A172 (cell line): Measurements from ENCODE around the gene SLC27A6. TPM values are rescaled to one million over a fixed set of nuclear protein-coding genes. Genes with fewer than 3 reads are reported as not detected.
A peak's percentile ranks its signal among the peaks of the same experiment; 100 is the strongest.
"Not testable (repeated sequence)": the region's sequence is repeated elsewhere in the genome, so short reads cannot be mapped to it uniquely, and the experiment has no call there.

Experiments used
- DNase-seq: peaks from one replicate; pipeline ENCODE4 v3.0.0-alpha.2; 2015; ENCODE audit warnings: low spot score
- total RNA-seq: library from RNA; depleted of rRNA; stranded (reverse); fragments of >200 nt; shearing (Covaris generic); gene quantifications from 2 replicates; pipeline ENCODE4 v1.2.3, GENCODE V29; 2014; rRNA removed

Gene SLC27A6, protein sequence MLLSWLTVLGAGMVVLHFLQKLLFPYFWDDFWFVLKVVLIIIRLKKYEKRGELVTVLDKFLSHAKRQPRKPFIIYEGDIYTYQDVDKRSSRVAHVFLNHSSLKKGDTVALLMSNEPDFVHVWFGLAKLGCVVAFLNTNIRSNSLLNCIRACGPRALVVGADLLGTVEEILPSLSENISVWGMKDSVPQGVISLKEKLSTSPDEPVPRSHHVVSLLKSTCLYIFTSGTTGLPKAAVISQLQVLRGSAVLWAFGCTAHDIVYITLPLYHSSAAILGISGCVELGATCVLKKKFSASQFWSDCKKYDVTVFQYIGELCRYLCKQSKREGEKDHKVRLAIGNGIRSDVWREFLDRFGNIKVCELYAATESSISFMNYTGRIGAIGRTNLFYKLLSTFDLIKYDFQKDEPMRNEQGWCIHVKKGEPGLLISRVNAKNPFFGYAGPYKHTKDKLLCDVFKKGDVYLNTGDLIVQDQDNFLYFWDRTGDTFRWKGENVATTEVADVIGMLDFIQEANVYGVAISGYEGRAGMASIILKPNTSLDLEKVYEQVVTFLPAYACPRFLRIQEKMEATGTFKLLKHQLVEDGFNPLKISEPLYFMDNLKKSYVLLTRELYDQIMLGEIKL
- not detected in 2 replicates for total RNA-seq

DNA sequence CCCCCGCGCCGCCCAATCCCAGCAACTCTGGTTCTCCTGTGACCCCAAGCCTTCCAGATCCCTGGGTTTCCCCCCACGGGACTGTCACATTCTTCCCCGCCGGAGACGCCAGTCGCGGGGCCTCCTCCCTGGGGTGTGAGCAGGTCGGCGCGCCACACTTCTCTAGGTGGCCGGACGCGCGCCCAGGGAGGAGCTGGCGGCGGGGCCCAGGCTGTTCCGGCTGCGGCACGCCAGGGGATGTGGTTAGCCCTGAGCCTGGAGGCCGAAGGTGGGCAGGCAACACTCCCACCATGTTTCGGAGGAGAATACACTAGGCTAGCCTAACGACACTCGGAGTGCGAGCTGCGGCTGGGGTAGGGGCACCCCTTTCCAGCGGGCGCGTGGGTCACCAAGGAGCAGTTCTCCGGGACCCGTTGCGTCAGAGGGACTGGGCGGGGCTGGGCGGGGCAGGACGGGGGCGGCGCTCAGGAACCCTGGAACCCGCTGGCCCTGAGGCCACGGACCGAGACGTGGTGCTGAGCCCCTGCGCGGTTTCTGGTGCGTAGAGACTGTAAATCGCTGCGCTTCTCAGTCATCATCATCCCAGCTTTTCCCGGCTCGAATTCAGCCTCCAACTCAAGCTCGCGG, at the start of gene SLC27A6:
Gene SLC27A6, plus strand, starts transcription at position 478 of the 627 bp plus-strand sequence. CDS start 650 bp downstream, outside the sequence.
- no peak for DNase-seq

DNA sequence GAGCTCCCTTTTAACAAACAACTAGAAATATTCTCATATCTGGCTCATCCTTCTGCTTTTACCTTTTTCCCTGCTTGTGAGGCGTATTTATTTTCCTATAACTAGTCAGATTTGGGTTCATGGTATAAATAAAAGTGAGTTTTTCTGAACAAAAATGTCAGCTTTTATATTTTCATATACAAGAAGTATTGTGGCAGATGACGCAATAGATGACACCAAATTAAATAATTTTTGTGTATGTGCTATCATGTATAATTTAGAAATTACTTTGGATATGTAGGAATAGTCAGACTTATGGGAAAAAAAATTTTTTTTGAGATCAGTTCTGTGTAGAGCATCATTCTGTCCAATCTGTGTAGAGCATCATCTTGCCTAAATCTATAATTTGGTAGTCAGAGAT, 45.7 kb upstream of the SLC27A6 start:
- no peak for DNase-seq

DNA sequence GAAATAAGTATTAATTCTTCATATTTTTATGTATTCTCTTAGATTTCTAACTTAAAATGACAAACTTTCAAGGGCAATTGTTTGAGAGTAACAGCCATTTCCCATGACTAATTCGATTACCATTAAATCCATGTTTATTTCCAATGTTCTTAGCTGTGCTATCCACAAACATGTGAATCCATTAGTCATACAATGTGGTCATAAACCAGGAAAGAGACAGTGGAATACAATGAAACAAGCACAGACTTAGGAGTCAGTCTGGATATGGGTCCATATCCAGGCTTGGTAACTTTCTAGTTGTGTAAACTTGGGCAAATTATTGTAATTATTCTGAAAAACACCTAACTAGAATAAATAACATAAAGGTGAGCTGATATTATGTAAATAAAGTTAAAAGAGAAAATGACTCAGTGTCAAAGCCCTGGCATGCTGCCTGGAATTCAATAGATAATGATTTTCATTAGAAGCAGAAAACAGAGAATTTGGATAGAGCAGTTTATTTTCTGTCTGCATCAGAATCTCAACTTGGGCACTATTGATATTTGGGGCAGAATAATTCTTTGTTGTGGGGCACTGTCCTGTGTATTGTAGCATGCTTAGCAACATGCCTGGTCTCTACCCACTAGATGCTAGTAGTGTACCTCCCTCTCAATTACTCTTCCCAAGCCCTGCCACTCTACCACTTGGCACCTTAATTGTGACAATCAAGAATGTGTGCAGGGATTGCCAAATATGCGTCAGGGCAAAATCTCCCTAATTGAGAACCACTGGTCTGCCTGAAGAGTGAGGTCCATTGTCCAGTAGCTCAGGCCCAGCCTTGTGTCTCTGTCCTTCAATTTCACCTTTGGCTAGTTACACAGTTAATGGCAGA, 44.7 kb upstream of the SLC27A6 start:
- peak; percentile 37 for DNase-seq

DNA sequence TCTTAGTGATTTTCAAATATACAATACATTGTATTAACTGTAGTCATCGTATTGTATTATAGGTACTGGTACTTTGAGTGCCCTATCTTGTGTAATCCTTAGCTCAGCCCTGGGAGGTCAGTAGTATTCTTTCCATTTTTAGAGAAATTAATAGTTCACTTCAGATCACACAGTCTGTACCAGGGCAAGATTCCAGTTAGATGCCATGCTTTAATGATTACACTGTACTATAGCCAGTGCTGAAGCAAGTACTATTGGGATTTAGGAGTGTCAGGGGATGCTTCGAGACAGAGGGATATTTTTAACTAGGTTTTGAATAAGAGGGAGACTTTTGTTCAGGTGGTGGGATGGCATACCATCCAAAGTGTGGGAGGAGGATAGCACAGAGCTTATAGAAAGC, 41.0 kb upstream of the SLC27A6 start:
- no peak for DNase-seq

GRCh38 chr5:128925973-128926372, 39.3 kb upstream of the SLC27A6 start:
- no peak for DNase-seq

DNA sequence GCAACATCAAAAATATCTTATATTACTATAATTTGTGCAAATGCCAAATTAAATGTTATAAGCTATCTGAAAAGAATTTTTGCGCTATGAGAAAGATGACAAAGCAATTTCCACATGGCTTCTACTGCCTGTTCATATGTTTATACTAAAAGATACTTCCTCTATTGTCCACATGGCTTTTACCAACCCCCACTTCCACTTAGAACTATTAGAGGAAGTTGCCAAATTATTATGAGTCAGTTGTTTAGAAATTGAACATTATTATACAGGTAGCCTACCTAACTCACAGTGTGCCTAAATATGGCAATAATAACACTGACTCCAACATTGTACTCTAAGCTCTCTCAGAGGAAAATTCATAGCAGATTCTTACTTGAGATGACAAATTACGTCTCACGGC, 37.6 kb upstream of the SLC27A6 start:
- no peak for DNase-seq

- DNase-seq = not testable (repeated sequence)
Observed at GRCh38 chr5:128932232-128932631, 33.1 kb upstream of the SLC27A6 start.

DNA sequence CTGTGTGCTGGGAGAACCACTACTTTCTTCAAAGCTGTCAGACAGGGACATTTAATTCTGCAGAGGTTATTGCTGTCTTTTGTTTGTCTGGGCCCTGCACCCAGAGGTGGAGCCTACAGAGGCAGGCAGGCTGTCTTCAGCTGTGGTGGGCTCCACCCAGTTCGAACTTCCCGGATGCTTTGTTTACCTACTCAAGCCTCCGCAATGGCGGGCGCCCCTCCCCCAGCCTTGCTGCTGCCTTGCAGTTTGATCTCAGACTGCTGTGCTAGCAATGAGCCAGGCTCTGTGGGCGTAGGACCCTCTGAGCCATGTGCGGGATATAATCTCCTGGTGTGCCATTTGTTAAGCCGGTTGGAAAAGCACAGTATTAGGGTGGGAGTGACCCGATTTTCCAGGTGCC, 22.2 kb upstream of the SLC27A6 start:
- not testable (repeated sequence) for DNase-seq

DNA sequence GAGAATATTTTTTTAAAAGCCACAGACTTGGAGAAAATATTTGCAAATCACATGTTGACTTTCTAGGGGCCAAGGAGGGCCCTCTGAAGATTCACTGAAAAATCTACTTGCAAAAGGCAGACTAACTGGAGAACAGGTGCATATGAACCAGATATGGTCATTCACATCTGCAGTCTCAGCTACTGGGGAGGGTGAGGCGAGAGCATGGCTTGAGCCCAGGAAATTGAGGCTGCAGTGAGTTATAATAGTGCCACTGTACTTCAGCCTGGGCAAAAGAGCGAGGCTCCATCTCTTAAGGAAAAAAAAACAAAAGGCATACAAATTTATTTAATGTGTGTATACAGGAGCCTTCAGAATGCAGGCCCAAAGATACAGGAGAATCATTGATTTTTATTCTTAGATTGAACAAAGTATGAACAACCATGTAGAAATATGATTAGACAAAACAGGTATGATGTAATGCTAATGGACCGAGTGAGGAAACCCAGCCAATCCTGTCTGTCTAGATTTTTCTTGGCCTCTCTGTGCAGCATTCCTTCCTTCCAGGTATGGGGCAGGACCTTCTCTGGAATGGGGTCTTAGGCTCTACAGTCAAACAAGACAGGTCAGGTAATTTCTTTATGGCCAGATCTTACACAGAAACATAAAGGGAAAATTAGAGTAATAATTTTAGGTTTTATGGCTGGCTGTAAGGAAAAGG, 15.3 kb upstream of the SLC27A6 start:
- no peak for DNase-seq

DNA sequence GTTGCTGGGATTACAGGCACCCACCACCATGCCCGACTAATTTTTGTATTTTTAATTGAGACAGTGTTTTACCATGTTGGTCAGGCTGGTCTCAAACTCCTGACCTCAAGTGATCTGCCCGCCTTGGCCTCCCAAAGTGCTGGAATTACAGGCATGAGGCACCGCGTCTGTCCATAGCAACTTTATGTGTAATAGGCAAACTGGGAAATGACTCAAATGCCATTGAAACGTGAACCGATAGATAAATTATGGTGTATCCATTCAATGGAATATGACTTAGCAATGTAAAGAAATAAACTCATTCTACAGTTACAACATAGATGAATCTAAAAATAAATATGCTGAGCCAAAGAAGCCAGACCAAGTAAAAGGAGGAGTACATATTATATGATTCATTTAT, 14.0 kb upstream of the SLC27A6 start:
- not testable (repeated sequence) for DNase-seq

- DNase-seq = no peak
Observed at GRCh38 chr5:128956164-128956563, 9.1 kb upstream of the SLC27A6 start.

- DNase-seq = no peak
Observed at GRCh38 chr5:128962211-128962610, 3.1 kb upstream of the SLC27A6 start.

DNA sequence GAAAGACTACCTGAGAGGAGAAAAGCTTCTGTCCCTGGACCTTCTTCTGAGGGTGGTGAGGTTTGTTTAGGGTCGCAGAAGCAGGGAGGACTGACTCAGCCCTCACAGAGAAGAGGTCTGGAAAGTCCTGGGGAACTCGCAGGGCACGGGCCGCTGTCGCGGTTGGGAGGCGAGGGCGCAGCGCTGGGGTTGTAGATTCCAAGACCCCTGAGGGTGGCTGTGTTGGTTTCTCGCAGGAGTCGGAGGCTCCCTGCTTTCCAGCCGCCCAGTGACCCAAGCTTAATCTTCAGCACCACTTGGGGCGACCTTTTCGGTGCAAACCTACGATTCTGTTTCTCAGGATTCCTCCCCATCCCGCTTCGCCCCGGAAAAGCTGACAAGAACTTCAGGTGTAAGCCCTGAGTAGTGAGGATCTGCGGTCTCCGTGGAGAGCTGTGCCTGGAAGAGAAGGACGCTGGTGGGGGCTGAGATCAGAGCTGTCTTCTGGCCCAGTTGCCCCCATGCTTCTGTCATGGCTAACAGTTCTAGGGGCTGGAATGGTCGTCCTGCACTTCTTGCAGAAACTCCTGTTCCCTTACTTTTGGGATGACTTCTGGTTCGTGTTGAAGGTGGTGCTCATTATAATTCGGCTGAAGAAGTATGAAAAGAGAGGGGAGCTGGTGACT, 482 bp downstream of the SLC27A6 start:
- DNase-seq = no peak

GRCh38 chr5:128966375-128966774, 1.1 kb downstream of the SLC27A6 start:
- DNase-seq = no peak

- no peak for DNase-seq
Observed at GRCh38 chr5:128966846-128967245, 1.6 kb downstream of the SLC27A6 start.

- DNase-seq = no peak
Observed at GRCh38 chr5:128973244-128973643, 8.0 kb downstream of the SLC27A6 start.

GRCh38 chr5:128974567-128974966, 9.3 kb downstream of the SLC27A6 start:
- peak; percentile 2 for DNase-seq

DNA sequence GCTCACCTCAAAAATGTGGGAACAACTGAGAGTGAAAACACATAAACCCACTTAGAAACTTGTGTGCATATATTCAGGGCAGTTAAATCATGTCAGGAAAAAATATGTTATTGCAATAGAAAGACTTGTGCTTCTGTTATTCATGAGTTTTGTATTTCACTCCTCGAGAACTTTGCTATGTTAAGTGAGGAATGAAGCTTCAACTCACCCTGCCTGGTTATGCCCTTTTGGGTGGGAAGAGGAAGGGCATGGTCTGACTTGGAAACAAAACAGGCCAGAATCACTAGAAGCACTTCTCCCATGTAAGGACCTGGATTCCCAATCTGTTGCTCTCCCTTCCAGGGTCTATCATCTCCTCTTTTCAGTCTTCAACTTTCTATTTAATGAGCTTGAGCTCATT, 14.5 kb downstream of the SLC27A6 start:
- no peak for DNase-seq

DNA sequence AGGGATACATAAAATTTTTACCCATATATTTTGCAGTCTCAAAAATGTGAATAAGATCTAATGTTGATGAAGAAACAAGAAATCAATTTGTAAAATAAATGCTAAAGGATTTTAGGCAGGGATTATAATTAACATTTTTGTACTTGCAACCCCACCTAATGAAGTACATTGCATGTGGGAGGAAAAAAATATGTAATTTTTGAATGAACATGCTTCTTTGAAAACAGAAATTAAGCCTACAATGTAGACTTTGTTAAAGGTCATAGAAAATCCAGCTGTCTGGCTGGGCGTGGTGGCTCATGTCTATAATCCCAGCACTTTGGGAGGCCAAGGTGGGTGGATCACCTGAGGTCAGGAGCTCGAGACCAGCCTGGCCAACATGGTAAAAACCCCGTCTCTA, 15.6 kb downstream of the SLC27A6 start:
- DNase-seq = no peak

DNA sequence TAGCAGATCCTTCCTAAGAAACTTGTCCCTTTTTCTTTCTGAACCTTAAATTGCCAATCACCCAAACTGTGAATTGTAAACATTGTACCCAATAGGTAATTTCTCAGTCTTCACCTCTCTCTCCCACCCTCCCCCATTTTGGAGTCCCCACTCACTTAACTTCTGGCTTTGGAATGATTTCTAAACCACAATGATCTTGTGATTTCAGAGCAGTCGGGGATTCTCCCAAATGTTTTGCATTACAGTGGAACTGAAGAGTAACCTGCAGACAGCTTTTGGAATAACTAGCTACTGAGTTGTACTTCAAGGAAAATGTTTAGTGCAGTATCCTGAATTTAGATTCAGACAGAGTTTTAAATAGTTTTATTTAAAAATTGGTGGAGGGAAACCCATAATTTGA, 19.2 kb downstream of the SLC27A6 start:
- DNase-seq = no peak

DNA sequence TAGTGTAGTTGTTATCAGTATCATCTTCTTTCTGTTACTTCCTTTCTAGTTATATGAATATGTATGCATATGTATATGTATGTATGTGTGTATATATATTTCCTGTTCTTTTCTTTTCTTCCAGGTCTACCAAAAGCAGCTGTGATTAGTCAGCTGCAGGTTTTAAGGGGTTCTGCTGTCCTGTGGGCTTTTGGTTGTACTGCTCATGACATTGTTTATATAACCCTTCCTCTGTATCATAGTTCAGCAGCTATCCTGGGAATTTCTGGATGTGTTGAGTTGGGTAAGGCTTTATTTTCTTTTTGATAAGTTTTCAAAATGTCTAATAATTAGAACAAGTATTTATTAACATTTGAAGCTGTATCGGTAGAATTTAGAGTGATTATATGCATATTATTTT, 23.2 kb downstream of the SLC27A6 start:
- DNase-seq = no peak
